ENCODE data around the gene RPL35A. TPM values are rescaled to one million over a fixed set of nuclear protein-coding genes. Genes with fewer than 3 reads are reported as not detected.
A peak's percentile ranks its signal among the peaks of the same experiment; 100 is the strongest.

RPL35A gene
- total and polyA plus RNA-seq, 9 of the 15 experiments (the other 6 are each of a cell fraction or from before 2014, with no cell fraction given) = 1,475 to 2,942 (median 2,367) TPM

- no peak for TF ChIP-seq CHD2 (IDR thresholded peaks at IDR 0.05; ENCODE audit: low read depth, low read length)
- TF ChIP-seq HNRNPUL1 (IDR thresholded peaks at IDR 0.05; ENCODE audit: low read length) = no peak
- TF ChIP-seq, protein P1, sequence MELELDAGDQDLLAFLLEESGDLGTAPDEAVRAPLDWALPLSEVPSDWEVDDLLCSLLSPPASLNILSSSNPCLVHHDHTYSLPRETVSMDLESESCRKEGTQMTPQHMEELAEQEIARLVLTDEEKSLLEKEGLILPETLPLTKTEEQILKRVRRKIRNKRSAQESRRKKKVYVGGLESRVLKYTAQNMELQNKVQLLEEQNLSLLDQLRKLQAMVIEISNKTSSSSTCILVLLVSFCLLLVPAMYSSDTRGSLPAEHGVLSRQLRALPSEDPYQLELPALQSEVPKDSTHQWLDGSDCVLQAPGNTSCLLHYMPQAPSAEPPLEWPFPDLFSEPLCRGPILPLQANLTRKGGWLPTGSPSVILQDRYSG (tag; conservative IDR thresholded peaks at IDR 0.05; ENCODE audit: low read depth) = peak; percentile 60; the same call in 1 of the 2 replicates
- peak; percentile 67; the same call in 1 of the 2 replicates for TF ChIP-seq CREB3L1 (IDR thresholded peaks at IDR 0.05; ENCODE audit: borderline replicate concordance, low read depth)
- peak; percentile 50; the same call in 1 of the 2 replicates for TF ChIP-seq FOSL1 (tag; conservative IDR thresholded peaks at IDR 0.05)
- no peak for TF ChIP-seq MECOM (CRISPR knock-in tag; IDR thresholded peaks at IDR 0.05)
- TF ChIP-seq CCAR2 (IDR thresholded peaks at IDR 0.05; ENCODE audit: low read depth, low read length) = no peak
- no peak for TF ChIP-seq EWSR1 (IDR thresholded peaks at IDR 0.05; ENCODE audit: borderline replicate concordance, low read depth, partially characterized antibody)
- TF ChIP-seq TOE1 (IDR thresholded peaks at IDR 0.05; ENCODE audit: borderline replicate concordance) = no peak
- no peak for TF ChIP-seq TOE1 (CRISPR knock-in tag; IDR thresholded peaks at IDR 0.05; ENCODE audit: borderline replicate concordance, low read depth)
- TF ChIP-seq PRPF4 (IDR thresholded peaks at IDR 0.05; ENCODE audit: insufficient read depth, low read depth, low read length, poor library complexity, severe bottlenecking) = no peak
- peak; percentile 37 for TF ChIP-seq PHF20 (IDR thresholded peaks at IDR 0.05; ENCODE audit: partially characterized antibody)
- TF ChIP-seq HDGF (IDR thresholded peaks at IDR 0.05) = no peak
- no peak for TF ChIP-seq ELF2 (CRISPR knock-in tag; IDR thresholded peaks at IDR 0.05)
- TF ChIP-seq ZNF668 (CRISPR knock-in tag; IDR thresholded peaks at IDR 0.05) = no peak
- no peak for TF ChIP-seq KDM4B (IDR thresholded peaks at IDR 0.05; ENCODE audit: borderline replicate concordance in 2 of 2, low read depth in 1 of 2)
- TF ChIP-seq FOXK2 (conservative IDR thresholded peaks at IDR 0.05 in 1 of 2, IDR thresholded peaks at IDR 0.05 in 1 of 2; ENCODE audit: low read depth in 2 of 2) = peak in 1 of 2 experiments; percentile 8; a peak in 1 of 4 replicates
- no peak for TF ChIP-seq MTA2 (IDR thresholded peaks at IDR 0.05; ENCODE audit: low read depth)
- no peak for TF ChIP-seq ZNF324 (CRISPR knock-in tag; IDR thresholded peaks at IDR 0.05)
- no peak for TF ChIP-seq PPARD (CRISPR knock-in tag; IDR thresholded peaks at IDR 0.05)
- no peak for TF ChIP-seq POLR3G (IDR thresholded peaks at IDR 0.05; ENCODE audit: extremely low read depth, insufficient read length, insufficient replicate concordance)
- TF ChIP-seq ATF4 (CRISPR knock-in tag; IDR thresholded peaks at IDR 0.05) = no peak
- no peak for TF ChIP-seq CBX5 (IDR thresholded peaks at IDR 0.05; ENCODE audit: borderline replicate concordance, low read depth)
- TF ChIP-seq BMI1 (IDR thresholded peaks at IDR 0.05; ENCODE audit: low read length) = no peak
- TF ChIP-seq ZBTB7A (IDR thresholded peaks at IDR 0.05; ENCODE audit: borderline replicate concordance, control insufficient read depth, low read depth, low read length) = no peak; the same call in 1 of the 2 replicates
Observed at GRCh38 chr3:197959891-197960693, 10.1 kb downstream of the RPL35A start, which contains the start of gene LMLN (continued).

Data from K562 (cell line).